NCI-H2081 treated with DMSO at 0.1 percent for 48 hours (cell line): ENCODE results near the gene UCHL5.

Source experiments
- DNase-seq: peaks from one replicate; lab custom pipeline; 2025; lab: John Stamatoyannopoulos, UW

UCHL5 gene, protein sequence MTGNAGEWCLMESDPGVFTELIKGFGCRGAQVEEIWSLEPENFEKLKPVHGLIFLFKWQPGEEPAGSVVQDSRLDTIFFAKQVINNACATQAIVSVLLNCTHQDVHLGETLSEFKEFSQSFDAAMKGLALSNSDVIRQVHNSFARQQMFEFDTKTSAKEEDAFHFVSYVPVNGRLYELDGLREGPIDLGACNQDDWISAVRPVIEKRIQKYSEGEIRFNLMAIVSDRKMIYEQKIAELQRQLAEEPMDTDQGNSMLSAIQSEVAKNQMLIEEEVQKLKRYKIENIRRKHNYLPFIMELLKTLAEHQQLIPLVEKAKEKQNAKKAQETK

GRCh38 chr1:193059282-193060114 is at the start of gene UCHL5, which contains the start of gene RO60:
UCHL5 (minus strand) TSS chr1:193059360; CDS start chr1:193059260, 100 bp downstream.
RO60 (plus strand) TSS chr1:193059612; CDS start chr1:193069055, 9,443 bp downstream.
- DNase-seq, result peak; percentile 97

GRCh38 chr1:193108471-193108870 is 49.3 kb upstream of the UCHL5 start:
- DNase-seq, result no peak

- DNase-seq, result no peak
Measured at GRCh38 chr1:193105821-193106177, 46.6 kb upstream of the UCHL5 start.

DNA sequence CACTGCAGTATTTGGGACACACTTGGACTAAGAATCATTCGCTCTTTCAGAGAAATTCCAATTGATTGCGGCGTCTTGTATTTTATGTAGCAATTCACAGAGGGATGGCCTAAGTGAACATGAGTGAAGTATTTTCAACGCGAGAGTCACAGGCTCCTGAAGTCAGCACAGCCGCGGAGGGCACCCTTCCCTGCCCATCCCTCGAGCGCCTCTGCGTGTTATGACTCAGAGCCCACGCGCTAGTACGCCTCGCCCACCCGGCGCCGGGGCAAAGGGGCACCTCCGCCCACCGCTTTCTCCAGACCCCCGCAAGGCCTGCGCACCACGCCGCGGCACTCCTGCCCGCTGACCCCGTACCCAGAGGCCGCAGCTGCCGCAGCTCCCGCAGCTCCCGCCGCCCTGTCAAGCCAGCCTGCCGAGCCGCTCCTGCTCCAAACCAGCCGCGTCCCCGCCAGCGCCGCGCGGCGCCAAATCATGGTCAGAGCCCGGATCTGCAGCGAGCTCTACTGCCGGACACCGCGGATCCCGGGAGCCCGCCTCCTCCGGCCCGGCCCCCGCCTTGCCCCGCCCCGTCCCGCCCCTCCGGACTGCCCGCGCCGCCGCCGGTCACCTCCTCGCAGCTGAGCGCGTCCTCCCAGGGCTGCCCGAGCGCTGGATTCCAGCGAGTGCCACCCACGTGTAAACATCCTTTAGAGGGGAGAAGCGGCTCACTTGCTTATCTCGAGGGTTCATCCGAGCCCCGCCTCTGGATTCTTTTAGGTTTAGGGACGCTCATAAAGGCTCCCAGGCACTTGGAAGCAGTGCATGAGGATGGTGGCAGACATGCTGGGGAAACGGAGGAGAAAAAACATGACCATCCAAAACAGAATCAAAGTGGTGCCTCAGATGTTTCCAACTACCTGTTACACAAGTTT is 46.0 kb upstream of the UCHL5 start, which contains the start of gene GLRX2:
GLRX2 (minus strand) TSS at position 508 of the 914 bp plus-strand sequence; CDS start at position 476, 32 bp downstream.
- no peak for DNase-seq

- no peak for DNase-seq
Measured at GRCh38 chr1:193104502-193104906, 45.3 kb upstream of the UCHL5 start.

GRCh38 chr1:193103759-193104501 is 44.8 kb upstream of the UCHL5 start:
- DNase-seq, result no peak

DNA sequence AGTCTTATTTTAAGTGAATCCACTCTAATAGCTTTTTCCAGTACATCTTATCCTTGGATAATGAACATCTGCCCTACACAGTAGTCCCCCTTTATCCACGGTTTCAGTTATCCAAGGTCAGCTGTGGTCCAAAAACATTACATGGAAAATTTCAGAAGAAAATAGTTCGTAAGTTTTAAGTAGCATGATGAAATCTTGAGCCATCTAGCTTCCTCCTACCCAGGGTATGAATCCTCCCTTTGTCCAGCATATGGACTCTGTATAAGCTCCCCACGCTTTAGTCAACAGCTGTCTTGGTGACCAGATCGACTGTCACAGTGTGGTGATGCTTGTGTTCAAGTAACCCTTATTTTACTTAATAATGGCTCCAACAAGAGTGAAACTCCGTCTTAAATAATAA is 43.5 kb upstream of the UCHL5 start:
- DNase-seq, result no peak

DNA sequence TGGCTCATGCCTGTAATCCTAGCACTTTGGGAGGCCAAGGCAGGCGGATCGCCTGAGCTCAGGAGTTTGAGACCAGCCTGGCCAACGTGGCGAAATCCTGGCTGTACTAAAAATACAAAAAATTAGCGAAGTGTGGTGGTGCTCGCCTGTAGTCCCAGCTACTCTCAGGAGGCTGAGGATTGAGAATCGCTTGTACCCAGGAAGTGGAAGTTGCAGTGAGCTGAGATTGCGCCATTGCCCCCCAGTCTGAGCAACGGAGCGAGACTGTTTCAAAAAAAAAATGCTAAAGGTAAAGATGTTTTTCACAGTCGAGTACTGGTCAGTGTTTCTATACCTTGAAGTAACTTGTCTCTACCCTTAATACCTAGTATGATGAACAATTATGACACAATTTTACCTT is 35.0 kb upstream of the UCHL5 start:
- no peak for DNase-seq

DNA sequence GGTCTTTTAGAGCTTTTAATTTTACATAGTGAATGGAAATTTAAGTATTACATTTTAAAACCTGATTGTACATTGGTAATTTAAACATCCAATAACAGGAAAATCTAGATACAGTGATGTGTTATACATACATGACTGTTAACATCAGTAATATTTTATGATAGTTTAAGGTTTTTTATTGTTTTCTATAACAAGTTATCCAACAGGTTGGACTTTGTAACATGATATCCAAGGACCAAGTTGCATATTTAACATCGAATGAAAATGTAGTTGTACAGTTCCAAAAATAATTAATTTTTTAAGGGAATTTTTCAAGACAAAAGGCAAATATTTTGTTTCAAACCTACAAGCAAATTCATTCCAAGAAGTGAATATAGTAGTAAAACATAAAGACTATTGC is 31.7 kb upstream of the UCHL5 start:
- no peak for DNase-seq

DNA sequence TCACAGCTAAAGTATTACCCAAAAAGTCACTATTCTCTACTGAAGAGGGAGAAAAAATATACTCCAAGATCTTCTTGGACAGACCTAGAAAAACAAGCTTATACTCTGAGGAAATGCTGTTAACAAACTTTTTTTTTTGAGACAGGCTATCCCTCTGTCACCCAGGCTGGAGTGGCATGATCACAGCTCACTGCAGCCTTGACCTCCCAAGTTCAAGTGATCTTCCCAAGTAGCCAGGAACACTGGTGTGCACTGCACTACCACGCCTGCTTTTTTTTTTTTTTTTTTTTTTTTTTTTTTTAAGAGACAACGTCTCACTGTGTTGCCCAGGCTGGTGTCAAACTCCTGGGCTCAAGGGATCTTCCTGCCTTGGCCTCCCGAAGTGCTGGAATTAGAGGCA is 28.7 kb upstream of the UCHL5 start:
- no peak for DNase-seq

DNA sequence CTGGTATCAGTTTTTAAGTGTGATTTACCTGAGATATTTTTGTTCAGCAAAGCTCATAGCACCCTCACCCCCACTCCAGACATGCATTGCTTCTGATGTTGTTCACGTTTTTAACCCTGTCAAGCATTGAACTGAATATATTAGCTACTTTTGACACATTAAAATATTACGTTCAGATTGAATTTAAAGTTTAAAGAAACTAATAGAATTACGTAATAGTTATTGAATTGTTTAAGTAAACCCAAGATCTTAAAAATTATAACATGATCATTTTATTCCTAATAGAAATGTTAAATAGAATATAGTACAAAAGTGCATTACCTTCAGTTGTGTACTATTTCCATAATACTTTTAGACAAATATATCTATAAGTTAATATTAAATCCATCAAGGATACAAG is 27.2 kb upstream of the UCHL5 start:
- DNase-seq, result no peak

DNA sequence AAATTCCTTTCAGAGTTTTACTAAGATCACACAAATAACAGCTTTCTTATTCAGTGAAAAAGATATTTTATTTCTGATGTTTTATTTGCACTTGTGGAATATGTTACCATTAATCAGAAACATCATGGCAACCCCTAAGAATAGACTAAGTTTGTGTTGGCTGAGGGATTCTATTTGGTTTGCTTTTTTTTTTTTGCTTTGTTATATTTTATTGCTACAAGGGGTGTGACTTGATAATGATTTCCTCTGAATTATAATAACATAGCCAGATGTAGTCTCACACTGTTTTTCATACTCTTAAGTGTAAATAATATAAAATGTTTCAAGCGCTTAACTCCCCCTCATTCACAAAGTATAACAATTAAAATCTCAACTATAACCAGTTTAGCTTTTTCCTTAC is 26.1 kb upstream of the UCHL5 start:
- DNase-seq, result peak; percentile 30

DNA sequence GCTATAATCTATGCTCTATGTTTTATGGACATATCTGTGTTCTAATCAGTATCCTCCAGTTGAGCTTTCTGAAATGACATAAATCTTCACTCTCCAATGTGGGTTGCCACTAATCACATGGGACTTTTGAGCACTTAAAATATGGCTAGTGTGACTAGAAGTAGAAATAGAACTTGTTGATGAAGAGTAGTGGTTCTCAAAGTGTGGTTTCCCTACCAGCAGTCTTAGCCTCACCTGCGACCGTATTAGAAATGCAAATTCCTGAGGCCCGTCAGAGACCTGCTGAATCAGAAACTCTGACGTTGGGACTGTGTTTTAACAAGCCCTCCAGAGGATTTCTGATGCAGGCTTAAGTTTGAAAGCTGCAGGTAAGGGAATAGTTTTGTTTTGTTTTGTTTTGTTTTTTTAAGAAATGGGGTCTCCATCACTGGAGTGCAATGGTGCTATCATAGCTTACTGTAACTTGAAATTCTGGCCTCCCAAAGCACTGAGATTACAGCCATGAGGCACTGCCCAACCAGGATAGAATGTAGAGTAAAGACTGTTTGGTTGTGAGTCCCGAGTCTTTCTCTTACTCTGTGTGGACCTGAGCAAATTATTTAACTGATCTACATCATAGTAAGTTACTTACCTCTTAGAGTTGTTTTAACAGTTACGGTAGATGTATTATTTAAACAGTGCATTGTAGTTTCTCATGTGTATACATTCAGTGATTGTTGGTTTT is 24.4 kb upstream of the UCHL5 start:
- no peak for DNase-seq

GRCh38 chr1:193079187-193079586 is 20.0 kb upstream of the UCHL5 start:
- no peak for DNase-seq

DNA sequence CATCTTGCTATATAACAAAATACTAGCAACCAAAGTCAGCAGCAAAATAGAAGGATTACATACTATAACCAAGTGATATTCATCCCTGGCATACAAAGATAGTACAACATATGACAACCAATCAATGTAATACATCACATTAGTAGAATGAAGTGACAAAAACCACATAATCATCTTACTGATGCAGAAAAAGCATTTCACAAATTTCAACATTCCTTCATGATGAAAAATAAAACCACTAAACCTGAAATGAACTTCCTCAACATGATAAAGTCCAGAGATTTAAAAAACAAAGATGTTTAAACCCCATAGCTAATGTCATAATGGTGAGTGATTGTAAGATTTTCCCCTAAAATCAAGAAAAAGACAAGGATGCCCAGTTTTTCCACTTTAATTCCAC is 18.8 kb upstream of the UCHL5 start:
- DNase-seq, result no peak

- no peak for DNase-seq
Measured at GRCh38 chr1:193070942-193071341, 11.8 kb upstream of the UCHL5 start.

DNA sequence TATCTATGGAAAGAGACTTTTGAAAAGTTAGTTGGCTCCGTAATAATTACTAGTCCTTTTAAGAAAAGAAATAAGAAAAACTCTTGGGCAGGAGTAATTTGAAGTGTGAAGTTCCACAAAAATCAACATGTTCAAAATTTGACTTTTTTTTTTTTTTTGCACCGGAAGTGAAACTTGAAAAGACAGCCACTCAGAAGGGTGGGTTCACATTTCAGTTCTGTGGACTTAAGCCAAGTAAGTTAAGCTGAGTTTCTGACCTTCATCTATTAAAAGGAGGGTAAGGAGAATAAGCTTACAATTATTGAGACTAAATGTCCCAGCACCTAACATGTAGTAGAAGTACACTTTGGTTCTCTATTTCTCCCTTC is 11.2 kb upstream of the UCHL5 start:
- no peak for DNase-seq

GRCh38 chr1:193069748-193070385 is 10.7 kb upstream of the UCHL5 start:
- DNase-seq, result no peak

- DNase-seq, result no peak
Measured at GRCh38 chr1:193068013-193068412, 8.9 kb upstream of the UCHL5 start.

- DNase-seq, result no peak
Measured at GRCh38 chr1:193066606-193067005, 7.4 kb upstream of the UCHL5 start.
